Fibroblast of lung (primary cell): ENCODE measurements around the gene AQP2. TPM values are rescaled to one million over a fixed set of nuclear protein-coding genes. Genes with fewer than 3 reads are reported as not detected.
A peak's percentile ranks its signal among the peaks of the same experiment; 100 is the strongest.

Source experiments
- DNase-seq, 2 donors: peaks; one replicate each; pipeline versions ENCODE4 v3.0.0 to v3.0.0-alpha.2; 2010; ENCODE audit warnings: low read depth in 2 of 2
- H2AFZ ChIP-seq: 2 replicates; pipeline ENCODE4 v1.5.1; 2012; ENCODE audit warnings: low read length, control low read depth, inconsistent platforms
- H3K27ac ChIP-seq: 2 replicates; pipeline ENCODE4 v1.5.1; 2011; ENCODE audit warnings: low read length, control low read depth; ENCODE audit not compliant: insufficient read depth
- H3K27me3 ChIP-seq: 2 replicates; pipeline ENCODE4 v1.5.1; 2011; ENCODE audit warnings: mild to moderate bottlenecking, low read length; ENCODE audit not compliant: control insufficient read depth, insufficient read depth
- H3K36me3 ChIP-seq: 2 replicates; pipeline ENCODE4 v1.5.1; 2011; ENCODE audit warnings: low read length; ENCODE audit not compliant: control insufficient read depth, insufficient read depth
- H3K4me1 ChIP-seq: 2 replicates; pipeline ENCODE4 v1.5.1; 2011; ENCODE audit warnings: low read length; ENCODE audit not compliant: control insufficient read depth, insufficient read depth; ENCODE audit errors: extremely low read depth
- H3K4me2 ChIP-seq: 2 replicates; pipeline ENCODE4 v1.5.1; 2011; ENCODE audit warnings: low read length, control low read depth; ENCODE audit not compliant: insufficient read depth; ENCODE audit errors: extremely low read depth
- H3K4me3 ChIP-seq, 4 experiments: fragments of 200-600 bp in 1 of 4; sonication (generic) in 1 of 4; replicated peaks in 1 of 4; 2 replicates each; pipeline ENCODE4 v1.5.1; 2011 to 2016; ENCODE audit warnings: low read length in 4 of 4, low read depth in 3 of 4, mild to moderate bottlenecking in 3 of 4, control low read depth in 2 of 4, inconsistent platforms in 1 of 4, mixed read lengths in 1 of 4; ENCODE audit not compliant: insufficient read depth in 1 of 4; ENCODE audit errors: control extremely low read depth in 1 of 4
- H3K79me2 ChIP-seq: 2 replicates; pipeline ENCODE4 v1.5.1; 2012; ENCODE audit warnings: mild to moderate bottlenecking, low read length, inconsistent platforms; ENCODE audit not compliant: control insufficient read depth, insufficient read depth
- H3K9ac ChIP-seq: 2 replicates; pipeline ENCODE4 v1.5.1; 2011; ENCODE audit warnings: mild to moderate bottlenecking, low read length, control low read depth; ENCODE audit not compliant: insufficient read depth
- H3K9me3 ChIP-seq: 2 replicates; pipeline ENCODE4 v1.5.1; 2012; ENCODE audit warnings: low read depth, low read length; ENCODE audit not compliant: control insufficient read depth, insufficient read depth
- H4K20me1 ChIP-seq: 2 replicates; pipeline ENCODE4 v1.5.1; 2011; ENCODE audit warnings: low read length; ENCODE audit not compliant: control insufficient read depth, insufficient read depth; ENCODE audit errors: extremely low read depth
- CTCF ChIP-seq, 2 donors: IDR thresholded peaks in 1 of 2; conservative IDR thresholded peaks in 1 of 2; 1 replicate in 1 of 2; 2 replicates in 1 of 2; pipeline ENCODE4 v1.5.1; 2011 to 2012; ENCODE audit warnings: low read length in 2 of 2, control low read depth in 1 of 2, inconsistent platforms in 1 of 2, low read depth in 1 of 2, mild to moderate bottlenecking in 1 of 2
- EZH2 ChIP-seq: IDR thresholded peaks from 2 replicates; pipeline ENCODE4 v1.5.1; 2012; ENCODE audit warnings: low read length, control low read depth, mild to moderate bottlenecking; ENCODE audit errors: missing control alignments
- polyA plus RNA-seq, 2 donors: library from polyadenylated mRNA; depleted of rRNA in 1 of 2; stranded (reverse) in 1 of 2; unstranded in 1 of 2; fragments of >200 nt; gene quantifications; 2 replicates each; pipeline ENCODE4 v1.2.1, GENCODE V29; 2011 to 2012; ENCODE audit warnings: missing spikeins in 1 of 2
- total RNA-seq: library from RNA; depleted of rRNA; stranded (reverse); fragments of >200 nt; gene quantifications from 2 replicates; pipeline ENCODE4 v1.2.1, GENCODE V29; 2014

AQP2 gene
- total and polyA plus RNA-seq, 2 donors (not counting 1 experiment from before 2014, with no cell fraction given) = not detected

DNA sequence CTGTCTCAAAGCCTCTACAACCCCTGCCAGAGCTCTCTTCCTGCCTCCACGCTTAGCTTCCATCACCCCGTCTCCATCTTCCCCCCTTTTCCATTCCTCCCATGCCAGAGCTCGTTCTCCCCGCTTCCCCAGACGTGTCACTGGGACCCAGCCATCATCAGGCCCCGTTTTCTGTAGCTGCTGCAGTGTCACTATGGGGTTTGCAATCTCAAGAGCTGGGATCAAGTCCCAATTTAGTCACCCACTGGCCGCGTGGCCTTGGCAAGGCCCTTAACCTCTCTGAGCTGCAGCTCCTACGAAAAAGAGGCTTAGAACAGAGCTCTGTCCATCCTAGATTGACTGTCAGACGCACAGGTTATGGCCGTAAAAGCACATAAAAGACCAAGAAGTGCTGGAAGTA lies 45.9 kb upstream of the AQP2 start:
- Histone ChIP-seq H3K4me3 (peak overlapping the region in 1 of 4 experiments; percentile 45), H2AFZ (no peak overlapping the region), H3K27ac (no peak overlapping the region)

GRCh38 chr12:49905718-49906314 lies 44.7 kb upstream of the AQP2 start:
- no peaks in the 10 kb centered on the region for H3K9me3 ChIP-seq
- no peak overlapping the region for H2AFZ ChIP-seq
- H3K79me2 ChIP-seq = no peaks in the 10 kb centered on the region
- no peak overlapping the region for H3K9ac ChIP-seq
- H3K4me1 ChIP-seq = peaks cover 2% of the 10 kb centered on the region
- no peaks in the 10 kb centered on the region for H3K36me3 ChIP-seq
- H3K27me3 ChIP-seq = no peaks in the 10 kb centered on the region
- DNase-seq = no peak
- H4K20me1 ChIP-seq = no peaks in the 10 kb centered on the region
- H3K4me2 ChIP-seq = no peak overlapping the region
- no peak overlapping the region for H3K27ac ChIP-seq
- TF ChIP-seq CTCF (conservative IDR thresholded peaks at IDR 0.05 in 1 of 2, IDR thresholded peaks at IDR 0.05 in 1 of 2; ENCODE audit: low read depth in 1 of 2, low read length in 2 of 2) (no peak), EZH2 (no peak)
- no peak overlapping the region for H3K4me3 ChIP-seq

More for the DNA sequence above, 45.9 kb upstream of the AQP2 start:
- no peaks in the 10 kb centered on the region for H3K36me3 ChIP-seq
- peaks cover 2% of the 10 kb centered on the region for H3K4me1 ChIP-seq
- no peak for TF ChIP-seq CTCF (conservative IDR thresholded peaks at IDR 0.05 in 1 of 2, IDR thresholded peaks at IDR 0.05 in 1 of 2; ENCODE audit: low read depth in 1 of 2, low read length in 2 of 2)
- no peak for TF ChIP-seq EZH2
- no peaks in the 10 kb centered on the region for H3K79me2 ChIP-seq
- peaks cover 5% of the 10 kb centered on the region for H3K27me3 ChIP-seq
- no peak for DNase-seq
- no peaks in the 10 kb centered on the region for H4K20me1 ChIP-seq
- H3K4me2 ChIP-seq = peak overlapping the region; percentile 44
- H3K9me3 ChIP-seq = no peaks in the 10 kb centered on the region
- no peak overlapping the region for H3K9ac ChIP-seq

- H3K27ac ChIP-seq = no peak overlapping the region
- no peaks in the 10 kb centered on the region for H4K20me1 ChIP-seq
- TF ChIP-seq CTCF (conservative IDR thresholded peaks at IDR 0.05 in 1 of 2, IDR thresholded peaks at IDR 0.05 in 1 of 2; ENCODE audit: low read depth in 1 of 2, low read length in 2 of 2) (no peak), EZH2 (no peak)
- no peaks in the 10 kb centered on the region for H3K9me3 ChIP-seq
- H3K4me2 ChIP-seq = no peak overlapping the region
- no peak overlapping the region for H3K4me3 ChIP-seq
- H3K4me1 ChIP-seq = peaks cover 2% of the 10 kb centered on the region
- H3K36me3 ChIP-seq = no peaks in the 10 kb centered on the region
- DNase-seq = no peak
- no peak overlapping the region for H3K9ac ChIP-seq
- no peaks in the 10 kb centered on the region for H3K79me2 ChIP-seq
- H2AFZ ChIP-seq = no peak overlapping the region
- H3K27me3 ChIP-seq = no peaks in the 10 kb centered on the region
Measured at GRCh38 chr12:49907352-49907751, 43.2 kb upstream of the AQP2 start.
